Activated naive CD8-positive, alpha-beta T cell treated with anti-CD3 and anti-CD28 coated beads, Interleukin-2, amount 50 U/mL, for 24 hours (primary cell): ENCODE data around the gene FKRP.

Experiments used
- ATAC-seq: fragments of 150-1000 bp; cut with Tn5 transposase; one replicate; pipeline ENCODE4 v1.10.0; 2021
- DNase-seq: peaks from one replicate; pipeline ENCODE4 v3.0.0; 2021
- H3K27ac Mint-ChIP-seq: one replicate; pipeline ENCODE4 v1.8.0; 2021; ENCODE audit warnings: mild to moderate bottlenecking, mixed read lengths
- H3K27me3 Mint-ChIP-seq: one replicate; pipeline ENCODE4 v1.8.0; 2021; ENCODE audit warnings: mixed read lengths
- H3K36me3 Mint-ChIP-seq: one replicate; pipeline ENCODE4 v1.8.0; 2021; ENCODE audit warnings: low read depth, mixed read lengths
- H3K4me1 Mint-ChIP-seq: one replicate; pipeline ENCODE4 v1.8.0; 2021; ENCODE audit warnings: mixed read lengths
- H3K4me3 Mint-ChIP-seq: one replicate; pipeline ENCODE4 v1.8.0; 2021; ENCODE audit warnings: mild to moderate bottlenecking, moderate library complexity, mixed read lengths
- H3K9me3 Mint-ChIP-seq: one replicate; pipeline ENCODE4 v1.8.0; 2021; ENCODE audit warnings: mixed read lengths

FKRP gene

DNA sequence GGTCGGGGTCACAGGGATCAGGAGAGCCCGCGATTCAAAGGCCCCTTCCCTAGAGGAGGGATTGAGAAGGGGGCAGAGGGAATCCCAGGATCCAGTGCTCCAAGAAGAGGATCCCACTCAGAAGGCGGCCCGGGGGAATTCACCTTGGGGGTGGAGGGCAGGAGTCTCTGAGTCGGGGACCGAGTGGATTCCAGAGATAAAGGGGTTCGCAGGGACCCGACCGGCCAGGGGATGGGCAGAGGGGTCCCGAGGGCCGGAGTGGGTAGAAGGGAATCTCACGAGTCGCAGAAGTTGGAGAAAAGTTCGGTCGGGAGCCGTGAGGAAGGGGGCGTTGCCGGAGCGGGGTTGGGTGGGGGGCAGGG, 29.2 kb upstream of the FKRP start:
- ATAC-seq (no peak), DNase-seq (no peak)
- peaks cover 13% of the 10 kb centered on the region for H3K36me3 Mint-ChIP-seq
- no peaks in the 10 kb centered on the region for H3K9me3 Mint-ChIP-seq
- H3K27me3 Mint-ChIP-seq: no peaks in the 10 kb centered on the region
- H3K4me1 Mint-ChIP-seq: peaks cover 39% of the 10 kb centered on the region
- H3K4me3 Mint-ChIP-seq: peak overlapping the region; percentile 93
- peak overlapping the region; percentile 86 for H3K27ac Mint-ChIP-seq

DNA sequence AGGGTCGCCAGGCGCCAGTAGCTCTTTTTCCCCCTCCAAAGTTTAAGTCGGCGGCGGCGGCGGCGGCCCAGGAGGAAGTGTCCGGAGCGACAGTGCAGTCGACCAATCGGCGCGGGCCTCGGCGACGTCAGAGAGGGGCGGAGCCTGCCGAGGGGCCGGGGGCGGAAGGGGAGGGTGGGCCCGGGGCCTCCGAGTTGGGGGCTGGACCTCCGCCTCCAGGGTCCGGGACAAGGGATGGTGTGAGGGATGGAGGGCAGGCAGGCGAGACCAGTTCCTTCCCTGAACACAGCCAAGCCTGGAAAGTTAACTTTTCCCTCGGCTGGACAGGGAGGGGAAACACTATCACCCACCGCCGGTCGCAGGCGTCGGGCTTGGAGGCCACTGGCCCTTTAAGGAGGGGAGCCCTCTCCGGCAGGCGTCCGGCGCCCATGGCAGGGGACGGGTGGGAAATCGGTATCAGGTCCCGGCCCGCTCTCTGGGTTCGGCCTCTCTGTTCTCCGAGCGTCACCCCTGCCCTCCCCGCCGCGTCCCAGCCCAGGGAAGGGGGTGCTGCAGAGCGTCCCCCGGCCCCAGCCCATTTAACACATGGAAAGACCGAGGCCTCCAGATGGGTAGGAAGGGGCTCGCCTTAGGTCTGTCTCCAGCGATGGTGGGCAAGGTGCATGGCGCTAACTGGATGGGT, 28.7 kb upstream of the FKRP start, which contains the start of gene PRKD2:
PRKD2 (minus strand) TSS at position 81 of the 682 bp plus-strand sequence. CDS start 744 bp downstream, outside the sequence.
- Mint-ChIP-seq H3K27me3 (no peaks in the 10 kb centered on the region), H3K9me3 (no peaks in the 10 kb centered on the region), H3K4me1 (peaks cover 42% of the 10 kb centered on the region), H3K36me3 (peaks cover 17% of the 10 kb centered on the region), H3K27ac (peak within 1 kb of the TSS; percentile 90), H3K4me3 (peak within 1 kb of the TSS; percentile 93)
- DNase-seq (peak; percentile 96), ATAC-seq (peak; percentile 57)

DNA sequence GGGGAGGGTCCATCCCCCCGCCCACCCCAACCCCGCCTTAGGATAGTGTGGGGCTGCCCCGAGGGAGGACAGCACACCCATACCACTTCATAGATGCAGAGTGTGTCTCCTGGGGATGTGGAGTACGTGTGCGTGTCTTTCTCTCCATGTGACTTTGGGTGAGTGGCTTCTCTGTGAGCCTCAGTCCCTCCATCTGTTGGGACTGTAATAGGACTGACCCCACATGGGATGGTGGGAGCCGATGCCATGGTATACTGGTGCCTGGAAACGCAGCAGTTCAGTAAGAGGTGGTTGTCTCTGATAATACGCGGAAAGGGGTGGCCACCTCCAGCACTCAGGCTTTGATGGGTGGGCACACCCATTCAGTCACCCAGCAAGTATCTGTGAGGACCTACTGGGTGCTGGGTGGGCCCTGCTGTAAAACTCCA, 28.1 kb upstream of the FKRP start:
- H3K27me3 Mint-ChIP-seq: no peaks in the 10 kb centered on the region

DNA sequence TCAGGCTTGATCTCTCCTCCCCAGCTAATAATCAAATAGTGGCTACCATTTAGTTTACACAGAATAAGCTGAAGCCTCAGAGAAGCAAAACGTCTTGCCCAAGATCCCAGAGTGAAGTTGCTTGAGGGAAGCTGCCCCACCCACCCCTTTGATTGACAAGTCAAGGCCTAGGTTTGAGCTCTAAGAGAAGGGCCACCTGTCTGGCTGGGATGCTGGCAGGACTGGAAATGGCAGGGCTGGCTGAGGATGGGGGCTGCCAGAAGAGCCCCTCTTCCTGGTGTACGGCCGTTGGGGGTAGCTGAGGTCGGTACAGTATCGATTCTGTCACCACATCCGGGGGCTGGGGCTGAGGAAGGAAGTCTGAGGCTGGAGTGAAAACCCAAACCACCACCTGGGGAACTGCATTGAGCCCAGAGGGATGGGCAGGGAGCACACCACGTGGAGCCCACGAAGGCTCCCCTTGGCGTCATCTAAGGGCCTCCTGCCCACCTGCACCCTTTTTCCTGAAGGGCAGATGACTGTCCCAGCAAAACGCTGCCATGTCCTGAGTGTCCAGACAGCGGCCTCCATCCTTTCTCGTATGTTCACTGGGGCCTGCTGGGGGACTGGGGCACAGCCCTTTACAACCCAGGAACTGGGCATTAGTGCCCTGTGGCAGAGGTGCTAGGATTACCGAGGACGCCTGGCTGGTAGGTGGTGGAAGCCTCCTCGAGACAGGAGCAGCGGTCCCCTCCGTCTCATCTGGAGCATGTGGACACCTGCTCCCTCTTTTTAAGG, 27.5 kb upstream of the FKRP start:
- no peaks in the 10 kb centered on the region for H3K9me3 Mint-ChIP-seq
- DNase-seq (peak; percentile 71), ATAC-seq (peak; percentile 34)
- no peaks in the 10 kb centered on the region for H3K27me3 Mint-ChIP-seq
- H3K4me3 Mint-ChIP-seq: peak overlapping the region; percentile 93
- H3K4me1 Mint-ChIP-seq: peaks cover 38% of the 10 kb centered on the region
- peaks cover 13% of the 10 kb centered on the region for H3K36me3 Mint-ChIP-seq
- peak overlapping the region; percentile 90 for H3K27ac Mint-ChIP-seq

More for the DNA sequence above, 28.1 kb upstream of the FKRP start:
- peaks cover 39% of the 10 kb centered on the region for H3K4me1 Mint-ChIP-seq
- H3K9me3 Mint-ChIP-seq: no peaks in the 10 kb centered on the region
- ATAC-seq (peak; percentile 31), DNase-seq (peak; percentile 28)
- H3K27ac Mint-ChIP-seq: peak overlapping the region; percentile 90
- H3K4me3 Mint-ChIP-seq: peak overlapping the region; percentile 93
- H3K36me3 Mint-ChIP-seq: peaks cover 13% of the 10 kb centered on the region

DNA sequence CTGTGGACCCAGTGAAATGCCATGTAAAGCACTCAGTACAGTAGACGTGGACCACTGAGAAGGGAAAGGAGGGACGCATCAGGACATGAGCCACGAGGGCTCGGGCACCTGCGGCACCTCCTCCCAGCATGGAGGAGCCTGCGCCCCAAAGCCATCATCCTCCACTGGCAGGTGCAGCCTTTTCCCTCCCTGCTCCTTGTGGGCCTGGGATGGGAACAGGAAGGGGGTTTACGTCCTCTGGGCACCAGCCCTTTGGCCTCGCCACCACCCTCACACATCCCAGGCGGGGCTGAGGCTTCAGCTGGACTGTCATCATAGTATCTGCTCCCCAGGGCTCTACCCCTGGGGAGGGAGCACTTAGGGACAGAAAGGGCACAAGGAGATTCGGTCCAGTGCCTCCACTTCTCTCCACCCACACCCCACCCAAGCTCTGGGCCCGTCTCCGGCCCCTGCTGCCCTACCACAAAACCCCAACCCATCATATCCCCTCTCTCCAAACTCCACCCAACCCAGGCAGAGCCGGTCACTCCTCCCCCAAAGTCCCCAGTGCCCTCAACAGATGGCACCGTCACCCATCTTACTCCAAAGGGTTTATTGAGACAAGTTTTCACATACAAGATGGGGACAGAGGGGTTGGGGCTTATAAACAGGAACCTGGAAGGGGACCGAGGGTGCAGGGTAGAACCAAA, 26.8 kb upstream of the FKRP start:
- no peak for DNase-seq
- Mint-ChIP-seq H3K36me3 (peaks cover 13% of the 10 kb centered on the region), H3K27me3 (no peaks in the 10 kb centered on the region), H3K4me3 (peak overlapping the region; percentile 93), H3K27ac (peak overlapping the region; percentile 90), H3K4me1 (peaks cover 38% of the 10 kb centered on the region), H3K9me3 (no peaks in the 10 kb centered on the region)
- no peak for ATAC-seq

DNA sequence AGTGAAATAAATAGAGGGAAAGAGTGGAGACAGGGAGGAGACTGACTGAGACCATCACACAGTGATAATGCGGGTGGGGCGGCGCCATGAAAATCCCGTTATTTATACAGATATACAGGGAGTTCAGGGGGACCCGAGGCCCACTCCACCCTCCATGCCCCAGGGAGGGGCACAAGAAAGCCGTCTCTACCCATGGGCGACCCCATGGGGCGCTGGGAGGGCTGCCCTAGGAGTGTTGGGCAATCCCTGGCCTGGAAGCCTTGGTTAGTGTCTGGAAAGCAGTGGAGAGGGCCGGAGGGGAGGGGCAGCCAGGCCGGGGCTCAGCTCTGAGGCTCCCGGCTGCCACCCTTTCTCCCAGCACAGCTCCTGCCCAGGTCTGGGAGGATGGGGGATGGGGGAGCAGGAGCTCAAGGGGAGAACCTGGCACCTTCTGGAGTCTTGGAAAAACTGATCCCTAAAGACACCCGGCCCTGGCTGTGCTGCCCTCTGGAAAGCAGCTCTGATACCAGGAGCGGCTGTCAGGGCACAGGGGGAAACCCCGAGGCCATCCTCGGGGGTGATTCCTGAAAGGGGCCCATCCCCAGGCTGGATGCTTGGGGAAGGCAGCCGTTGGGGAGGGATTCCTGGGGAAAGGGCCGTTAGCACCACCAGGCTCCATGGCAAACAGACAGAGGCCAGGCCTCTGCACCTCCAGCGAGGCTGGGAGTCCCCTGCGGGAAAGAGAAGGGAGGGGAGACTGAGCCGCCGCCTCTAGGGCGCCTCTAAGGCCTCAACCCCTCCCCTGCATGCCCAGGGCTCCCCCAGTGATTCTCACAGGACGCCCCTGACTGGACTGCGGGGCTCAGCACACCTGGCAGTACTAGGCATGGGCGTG, 26.0 kb upstream of the FKRP start:
- peaks cover 18% of the 10 kb centered on the region for H3K36me3 Mint-ChIP-seq
- H3K27me3 Mint-ChIP-seq: no peaks in the 10 kb centered on the region
- DNase-seq (no peak), ATAC-seq (no peak)
- no peak overlapping the region for H3K4me3 Mint-ChIP-seq
- no peaks in the 10 kb centered on the region for H3K9me3 Mint-ChIP-seq
- H3K27ac Mint-ChIP-seq: no peak overlapping the region
- peaks cover 36% of the 10 kb centered on the region for H3K4me1 Mint-ChIP-seq

DNA sequence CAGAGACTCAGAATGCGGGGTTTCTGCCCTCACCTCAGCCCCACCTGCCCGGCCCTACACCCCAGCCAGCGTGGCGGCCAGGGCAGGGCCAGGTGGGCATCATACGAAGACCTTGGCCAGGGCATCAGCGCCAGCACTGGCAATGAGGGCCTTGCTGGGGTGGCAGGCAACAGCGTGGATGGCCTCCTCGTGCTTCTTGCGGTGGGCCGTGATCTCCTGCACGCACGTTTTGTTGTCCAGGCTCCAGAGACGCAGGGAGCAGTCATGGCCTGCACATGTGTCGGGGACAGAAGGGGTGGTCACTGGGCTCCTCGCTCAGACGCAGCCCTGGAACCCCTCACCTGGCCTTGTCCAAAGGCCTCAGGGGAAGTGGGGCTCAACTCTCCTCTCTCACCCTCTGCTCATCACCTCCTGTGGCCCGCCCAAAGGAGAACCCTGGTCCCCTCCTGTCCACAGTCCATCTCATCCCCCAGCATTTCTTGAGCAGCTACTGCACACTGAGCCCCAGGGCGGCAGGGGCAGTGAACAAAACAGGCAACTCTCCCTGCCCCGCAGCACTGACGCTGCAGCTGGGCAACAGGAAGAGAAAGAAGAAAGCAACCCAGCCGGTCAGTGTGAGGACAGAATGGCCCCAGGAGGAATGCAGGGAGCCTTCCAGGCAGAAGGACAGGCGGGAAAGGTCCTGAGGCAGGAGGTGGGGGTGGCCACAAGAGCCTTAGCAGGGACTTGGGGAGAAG, 25.2 kb upstream of the FKRP start:
- DNase-seq (no peak), ATAC-seq (no peak)
- no peak overlapping the region for H3K4me3 Mint-ChIP-seq
- no peaks in the 10 kb centered on the region for H3K27me3 Mint-ChIP-seq
- peaks cover 30% of the 10 kb centered on the region for H3K4me1 Mint-ChIP-seq
- no peak overlapping the region for H3K27ac Mint-ChIP-seq
- H3K36me3 Mint-ChIP-seq: peaks cover 21% of the 10 kb centered on the region
- H3K9me3 Mint-ChIP-seq: no peaks in the 10 kb centered on the region

DNA sequence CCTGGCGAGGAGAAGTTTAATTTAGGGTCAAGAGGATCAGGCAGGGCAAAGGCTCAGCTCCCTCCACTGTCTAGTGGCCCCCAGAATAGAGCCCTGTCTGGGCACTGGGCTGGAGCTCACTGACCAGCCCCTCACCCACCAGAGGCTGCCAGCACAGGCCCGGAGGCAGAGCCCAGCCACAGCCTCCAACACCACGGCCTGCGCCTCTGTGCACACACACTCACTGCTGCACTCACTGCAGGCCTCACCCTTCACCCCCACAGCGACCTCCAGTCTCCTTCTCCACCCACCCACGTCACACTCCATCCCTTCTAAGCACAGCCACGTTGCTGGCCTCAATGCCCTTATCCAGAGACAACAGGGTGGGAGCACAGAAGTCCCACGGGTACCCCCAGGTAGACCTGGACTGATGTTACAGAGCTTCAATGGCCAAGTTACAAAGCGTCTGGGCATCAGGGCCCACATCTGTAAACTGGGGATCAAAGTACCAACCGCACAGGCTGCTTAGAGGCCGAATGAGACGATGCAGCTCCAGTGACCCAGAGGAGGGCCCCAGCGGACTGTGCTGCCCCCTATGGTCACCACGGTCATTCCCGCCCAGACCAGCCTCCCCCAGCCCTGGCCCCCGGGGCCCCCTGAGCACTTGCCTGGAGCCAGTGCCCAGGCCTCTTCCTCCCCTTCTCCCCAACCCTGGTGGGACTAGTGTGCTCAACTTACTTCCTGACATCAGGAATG, 24.4 kb upstream of the FKRP start:
- no peak for ATAC-seq
- peaks cover 30% of the 10 kb centered on the region for H3K4me1 Mint-ChIP-seq
- H3K36me3 Mint-ChIP-seq: peaks cover 27% of the 10 kb centered on the region
- H3K4me3 Mint-ChIP-seq: no peak overlapping the region
- no peak for DNase-seq
- H3K27me3 Mint-ChIP-seq: no peaks in the 10 kb centered on the region
- no peaks in the 10 kb centered on the region for H3K9me3 Mint-ChIP-seq
- H3K27ac Mint-ChIP-seq: no peak overlapping the region

DNA sequence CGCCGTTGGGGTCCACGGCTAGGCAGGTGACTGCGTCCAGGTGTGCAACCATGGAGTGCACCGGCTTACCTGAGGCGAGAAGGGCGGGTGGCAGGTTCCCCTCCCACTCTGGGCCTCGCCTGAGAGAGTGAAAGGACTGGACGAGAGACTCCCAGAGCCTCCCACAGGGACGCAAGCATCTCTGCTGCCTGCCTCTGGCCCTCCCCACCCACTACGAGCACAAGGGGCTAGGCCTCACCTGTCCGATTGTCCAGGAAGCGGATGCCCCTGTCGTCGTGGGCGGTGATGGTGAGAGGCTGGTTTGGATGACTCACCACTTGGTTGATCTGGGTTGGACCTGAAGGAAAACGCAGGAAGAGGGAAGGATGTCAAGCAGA, 23.9 kb upstream of the FKRP start:
- H3K36me3 Mint-ChIP-seq: peaks cover 30% of the 10 kb centered on the region
- ATAC-seq (no peak), DNase-seq (no peak)
- H3K27me3 Mint-ChIP-seq: no peaks in the 10 kb centered on the region
- peaks cover 30% of the 10 kb centered on the region for H3K4me1 Mint-ChIP-seq
- no peaks in the 10 kb centered on the region for H3K9me3 Mint-ChIP-seq
- no peak overlapping the region for H3K4me3 Mint-ChIP-seq
- H3K27ac Mint-ChIP-seq: no peak overlapping the region

DNA sequence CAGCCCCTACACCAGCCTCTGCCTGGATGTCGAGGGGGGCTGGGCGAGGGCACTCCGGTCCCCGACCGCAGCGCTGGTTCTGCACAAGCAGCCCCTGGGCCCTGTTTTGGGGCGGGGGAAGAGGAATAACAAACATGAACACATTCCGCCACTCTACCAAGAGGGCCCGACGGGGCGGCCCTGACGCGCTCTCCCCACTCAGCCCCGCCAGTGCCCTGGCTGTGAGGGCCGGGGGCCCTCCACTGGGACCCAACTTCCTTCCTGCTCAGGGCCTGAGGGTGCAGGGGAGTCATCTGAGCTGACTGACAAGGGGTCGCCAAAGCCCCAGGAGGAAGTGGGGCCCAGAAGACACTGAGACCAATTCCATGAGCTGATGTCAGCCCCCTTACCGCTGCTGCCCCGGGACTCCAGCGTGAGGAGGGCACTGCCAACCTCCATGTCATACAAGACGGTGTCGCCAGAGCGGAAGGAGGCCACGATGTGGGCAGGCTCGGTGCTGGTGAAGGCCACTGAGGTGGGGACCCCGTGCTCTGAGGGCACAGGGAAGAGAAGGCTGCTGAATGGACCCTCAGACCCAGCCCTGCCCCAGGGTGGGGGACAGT, 23.3 kb upstream of the FKRP start:
- no peak overlapping the region for H3K4me3 Mint-ChIP-seq
- H3K9me3 Mint-ChIP-seq: no peaks in the 10 kb centered on the region
- H3K27me3 Mint-ChIP-seq: no peaks in the 10 kb centered on the region
- H3K36me3 Mint-ChIP-seq: peaks cover 31% of the 10 kb centered on the region
- no peak for ATAC-seq
- H3K27ac Mint-ChIP-seq: no peak overlapping the region
- H3K4me1 Mint-ChIP-seq: peaks cover 30% of the 10 kb centered on the region
- no peak for DNase-seq

DNA sequence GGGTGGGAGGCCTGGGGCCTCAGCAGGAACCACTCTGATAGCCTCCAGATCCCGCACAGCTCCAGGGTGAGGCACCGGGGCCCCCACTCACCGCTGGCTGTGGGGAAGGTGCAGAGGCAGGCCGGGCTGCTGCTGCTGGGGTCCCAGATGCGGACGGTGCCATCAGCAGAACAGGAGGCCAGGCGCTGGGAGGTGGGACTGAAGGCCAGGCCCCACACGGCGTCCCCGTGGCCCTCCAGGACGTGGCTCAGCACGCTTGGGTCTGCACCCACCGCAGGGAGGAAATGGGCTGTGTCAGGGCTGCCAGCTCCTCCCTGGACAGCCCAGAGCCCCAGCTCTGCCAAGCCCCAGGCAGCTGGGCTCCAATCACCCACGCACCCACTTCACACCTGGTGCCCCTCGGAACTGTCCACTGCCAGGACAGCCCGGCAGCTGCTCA, 22.8 kb upstream of the FKRP start:
- H3K9me3 Mint-ChIP-seq: no peaks in the 10 kb centered on the region
- ATAC-seq: no peak
- no peaks in the 10 kb centered on the region for H3K27me3 Mint-ChIP-seq
- no peak overlapping the region for H3K4me3 Mint-ChIP-seq
- peaks cover 32% of the 10 kb centered on the region for H3K36me3 Mint-ChIP-seq
- H3K27ac Mint-ChIP-seq: no peak overlapping the region
- peaks cover 25% of the 10 kb centered on the region for H3K4me1 Mint-ChIP-seq
- no peak for DNase-seq

DNA sequence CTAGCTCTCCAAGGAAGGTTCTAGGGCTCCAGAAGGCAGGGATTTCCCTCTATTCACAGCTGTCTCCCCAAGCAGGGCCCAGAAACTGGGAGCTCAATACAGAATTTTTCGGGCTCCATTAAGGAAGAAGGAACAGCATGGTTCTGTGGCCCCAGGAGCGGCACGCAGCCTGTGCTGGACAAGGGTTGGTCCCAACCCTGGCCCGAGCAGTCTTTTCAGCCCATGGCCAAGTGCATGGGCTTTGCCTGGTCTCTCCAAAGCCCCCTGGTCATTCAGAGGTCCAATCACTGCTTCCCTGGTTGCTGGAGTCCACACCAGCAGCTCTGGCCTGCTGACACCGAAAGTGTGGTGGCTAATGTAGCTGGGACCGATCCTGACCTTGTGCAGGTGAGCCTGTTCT, 22.4 kb upstream of the FKRP start:
- H3K27me3 Mint-ChIP-seq: no peaks in the 10 kb centered on the region
- DNase-seq: no peak
- H3K4me3 Mint-ChIP-seq: no peak overlapping the region
- peaks cover 33% of the 10 kb centered on the region for H3K36me3 Mint-ChIP-seq
- ATAC-seq: no peak
- no peaks in the 10 kb centered on the region for H3K9me3 Mint-ChIP-seq
- peaks cover 21% of the 10 kb centered on the region for H3K4me1 Mint-ChIP-seq
- H3K27ac Mint-ChIP-seq: no peak overlapping the region

DNA sequence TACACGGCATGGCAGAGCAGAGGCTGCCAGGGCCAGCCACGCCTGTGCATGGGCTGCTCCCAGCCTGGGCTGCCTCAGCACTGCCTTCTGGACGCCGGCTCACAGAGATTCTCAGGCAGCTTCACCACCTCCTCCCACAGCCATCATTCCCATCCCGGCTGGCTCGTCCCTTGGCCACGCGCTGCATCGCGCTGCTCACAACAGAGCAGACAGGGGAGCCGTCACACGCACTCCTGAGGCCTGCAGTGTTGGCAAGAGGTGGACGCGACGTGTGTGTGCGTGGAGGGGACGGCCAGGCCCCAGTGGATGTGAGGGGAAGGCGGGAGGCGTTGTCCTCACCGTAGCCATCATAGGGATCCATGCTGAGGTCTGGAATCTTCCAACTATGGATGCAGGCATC, 21.4 kb upstream of the FKRP start:
- Mint-ChIP-seq H3K4me3 (no peak overlapping the region), H3K36me3 (peaks cover 40% of the 10 kb centered on the region), H3K27ac (no peak overlapping the region), H3K4me1 (peaks cover 17% of the 10 kb centered on the region), H3K9me3 (no peaks in the 10 kb centered on the region), H3K27me3 (no peaks in the 10 kb centered on the region)
- DNase-seq (no peak), ATAC-seq (no peak)
